ENCODE measurements around the gene SPAG16.

Gene SPAG16

GRCh38 chr2:213286161-213286560 lies 1.9 kb downstream of the SPAG16 start:
- Histone ChIP-seq H3K27ac (no peak overlapping the region), H3K79me2 (ENCODE audit: insufficient read depth, low read depth) (no peaks in the 10 kb centered on the region), H3K27me3 (ENCODE audit: insufficient read depth, low read depth) (no peaks in the 10 kb centered on the region), H3K4me3 (IDR thresholded peaks at IDR 0.05; ENCODE audit: insufficient read depth, low read depth, low read length) (no peak overlapping the region), H3K4me2 (no peak overlapping the region), H3K4me1 (ENCODE audit: low read depth, poor library complexity, severe bottlenecking) (peaks cover 10% of the 10 kb centered on the region), H3K9ac (no peak overlapping the region), H3K36me3 (ENCODE audit: insufficient read depth) (no peaks in the 10 kb centered on the region), H2AFZ (ENCODE audit: low read depth) (no peak overlapping the region), H4K20me1 (ENCODE audit: insufficient read depth) (no peaks in the 10 kb centered on the region)
- TF ChIP-seq, protein P1, sequence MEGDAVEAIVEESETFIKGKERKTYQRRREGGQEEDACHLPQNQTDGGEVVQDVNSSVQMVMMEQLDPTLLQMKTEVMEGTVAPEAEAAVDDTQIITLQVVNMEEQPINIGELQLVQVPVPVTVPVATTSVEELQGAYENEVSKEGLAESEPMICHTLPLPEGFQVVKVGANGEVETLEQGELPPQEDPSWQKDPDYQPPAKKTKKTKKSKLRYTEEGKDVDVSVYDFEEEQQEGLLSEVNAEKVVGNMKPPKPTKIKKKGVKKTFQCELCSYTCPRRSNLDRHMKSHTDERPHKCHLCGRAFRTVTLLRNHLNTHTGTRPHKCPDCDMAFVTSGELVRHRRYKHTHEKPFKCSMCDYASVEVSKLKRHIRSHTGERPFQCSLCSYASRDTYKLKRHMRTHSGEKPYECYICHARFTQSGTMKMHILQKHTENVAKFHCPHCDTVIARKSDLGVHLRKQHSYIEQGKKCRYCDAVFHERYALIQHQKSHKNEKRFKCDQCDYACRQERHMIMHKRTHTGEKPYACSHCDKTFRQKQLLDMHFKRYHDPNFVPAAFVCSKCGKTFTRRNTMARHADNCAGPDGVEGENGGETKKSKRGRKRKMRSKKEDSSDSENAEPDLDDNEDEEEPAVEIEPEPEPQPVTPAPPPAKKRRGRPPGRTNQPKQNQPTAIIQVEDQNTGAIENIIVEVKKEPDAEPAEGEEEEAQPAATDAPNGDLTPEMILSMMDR (conservative IDR thresholded peaks at IDR 0.05; ENCODE audit: low read depth, low read length) = no peak

GRCh38 chr2:213288913-213289700 lies 4.8 kb downstream of the SPAG16 start:
- peaks cover 4% of the 10 kb centered on the region for H3K4me1 ChIP-seq (ENCODE audit: low read depth, poor library complexity, severe bottlenecking)
- H3K27me3 ChIP-seq (ENCODE audit: insufficient read depth, low read depth) = no peaks in the 10 kb centered on the region
- TF ChIP-seq, protein P1 (conservative IDR thresholded peaks at IDR 0.05; ENCODE audit: low read depth, low read length) = no peak
- no peak overlapping the region for H3K9ac ChIP-seq
- no peak overlapping the region for H3K4me3 ChIP-seq (IDR thresholded peaks at IDR 0.05; ENCODE audit: insufficient read depth, low read depth, low read length)
- H2AFZ ChIP-seq (ENCODE audit: low read depth) = no peak overlapping the region
- no peaks in the 10 kb centered on the region for H3K36me3 ChIP-seq (ENCODE audit: insufficient read depth)
- H3K4me2 ChIP-seq = no peak overlapping the region
- no peak overlapping the region for H3K27ac ChIP-seq
- H4K20me1 ChIP-seq (ENCODE audit: insufficient read depth) = no peaks in the 10 kb centered on the region
- H3K79me2 ChIP-seq (ENCODE audit: insufficient read depth, low read depth) = no peaks in the 10 kb centered on the region

DNA sequence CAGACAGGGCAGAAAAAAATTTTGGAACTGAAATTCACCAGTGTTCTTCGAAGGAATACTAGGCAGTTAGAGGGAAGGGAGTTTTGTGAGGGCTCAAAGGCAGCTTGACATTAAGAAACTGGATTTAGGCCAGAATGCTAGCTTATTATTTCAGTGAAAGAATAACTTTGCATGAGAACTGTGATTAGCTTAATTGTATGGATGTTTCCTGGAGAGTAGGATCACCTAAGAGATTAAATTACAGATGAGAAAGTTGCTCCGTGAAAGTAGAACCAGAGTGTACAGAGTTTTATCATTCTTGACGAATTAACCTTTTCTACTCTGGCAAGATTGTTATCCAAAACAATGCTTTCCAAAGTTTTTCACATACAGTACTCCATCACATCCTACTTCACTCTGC lies 6.2 kb downstream of the SPAG16 start:
- no peaks in the 10 kb centered on the region for H3K4me1 ChIP-seq (ENCODE audit: low read depth, poor library complexity, severe bottlenecking)
- TF ChIP-seq, protein P1 (conservative IDR thresholded peaks at IDR 0.05; ENCODE audit: low read depth, low read length) = no peak
- H3K9ac ChIP-seq = no peak overlapping the region
- H3K27me3 ChIP-seq (ENCODE audit: insufficient read depth, low read depth) = no peaks in the 10 kb centered on the region
- H3K4me3 ChIP-seq (IDR thresholded peaks at IDR 0.05; ENCODE audit: insufficient read depth, low read depth, low read length) = no peak overlapping the region
- H3K27ac ChIP-seq = no peak overlapping the region
- H3K79me2 ChIP-seq (ENCODE audit: insufficient read depth, low read depth) = no peaks in the 10 kb centered on the region
- H3K4me2 ChIP-seq = no peak overlapping the region
- H4K20me1 ChIP-seq (ENCODE audit: insufficient read depth) = no peaks in the 10 kb centered on the region
- H2AFZ ChIP-seq (ENCODE audit: low read depth) = no peak overlapping the region
- H3K36me3 ChIP-seq (ENCODE audit: insufficient read depth) = no peaks in the 10 kb centered on the region

DNA sequence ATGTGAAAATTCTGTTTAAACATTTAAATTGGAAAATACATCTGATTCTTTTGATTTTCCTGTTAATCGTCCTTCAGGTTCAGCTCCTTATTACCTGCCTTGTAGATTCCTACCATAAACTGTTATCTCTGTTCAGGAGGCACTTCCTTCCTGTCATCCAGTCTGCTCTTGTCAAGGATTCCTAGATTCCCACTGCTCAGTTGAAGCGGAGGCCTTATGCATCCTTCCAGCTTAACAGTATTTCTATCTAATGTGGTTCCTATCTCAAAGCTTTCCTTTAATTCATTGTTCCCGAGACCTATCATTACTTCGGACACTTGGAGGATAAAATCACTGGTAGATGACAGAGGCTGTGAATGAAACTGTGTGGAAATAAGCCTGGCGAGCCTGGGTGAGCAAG lies 12.0 kb downstream of the SPAG16 start:
- TF ChIP-seq, protein P1 (conservative IDR thresholded peaks at IDR 0.05; ENCODE audit: low read depth, low read length) = no peak
- H3K4me2 ChIP-seq = no peak overlapping the region
- no peak overlapping the region for H2AFZ ChIP-seq (ENCODE audit: low read depth)
- H3K27ac ChIP-seq = no peak overlapping the region
- no peaks in the 10 kb centered on the region for H3K27me3 ChIP-seq (ENCODE audit: insufficient read depth, low read depth)
- H4K20me1 ChIP-seq (ENCODE audit: insufficient read depth) = no peaks in the 10 kb centered on the region
- H3K79me2 ChIP-seq (ENCODE audit: insufficient read depth, low read depth) = no peaks in the 10 kb centered on the region
- no peak overlapping the region for H3K9ac ChIP-seq
- H3K4me1 ChIP-seq (ENCODE audit: low read depth, poor library complexity, severe bottlenecking) = no peaks in the 10 kb centered on the region
- no peak overlapping the region for H3K4me3 ChIP-seq (IDR thresholded peaks at IDR 0.05; ENCODE audit: insufficient read depth, low read depth, low read length)
- no peaks in the 10 kb centered on the region for H3K36me3 ChIP-seq (ENCODE audit: insufficient read depth)

Data from KMS-11 (cell line).